NCI-H345 treated with DMSO at 0.1 percent for 48 hours (cell line): ENCODE measurements around the gene ZNF699.
"Not testable (repeated sequence)": the region's sequence is repeated elsewhere in the genome, so short reads cannot be mapped to it uniquely, and the experiment has no call there.

ENCODE experiments used
- DNase-seq: peaks from one replicate; lab custom pipeline; 2025; ENCODE audit not compliant: unreplicated experiment; lab: John Stamatoyannopoulos, UW

ZNF699 gene

DNA sequence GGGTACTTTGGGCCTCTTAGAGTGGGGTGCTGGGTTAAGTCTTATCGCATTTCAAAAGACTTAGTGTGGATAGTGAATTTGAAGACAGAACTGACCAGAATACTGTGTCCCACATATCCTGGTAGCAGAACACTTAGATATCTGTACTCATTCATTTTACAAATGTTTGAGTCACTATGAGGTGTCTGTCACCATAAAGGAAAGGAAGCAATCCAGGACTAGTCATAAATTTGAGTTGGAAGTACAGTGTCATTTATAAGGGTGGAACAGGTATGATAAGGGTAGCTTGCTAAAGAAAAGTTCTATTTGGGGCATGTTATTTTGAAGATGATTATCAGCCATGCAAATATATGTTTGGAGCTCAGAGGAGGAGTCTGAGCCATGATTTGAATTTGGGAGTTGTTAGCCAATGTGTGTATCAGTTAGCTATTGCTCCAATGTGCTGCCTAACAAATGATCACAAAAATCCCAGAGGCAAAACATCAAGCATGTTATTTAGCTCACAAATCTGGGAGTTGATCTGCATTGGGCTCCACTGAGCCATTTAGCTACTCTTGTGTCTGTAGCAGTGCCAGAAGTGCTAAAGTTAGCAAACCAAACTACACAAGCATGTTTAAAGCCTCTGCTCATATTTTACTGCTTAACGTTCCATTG lies 20.3 kb downstream of the ZNF699 start:
- DNase-seq: no peak

DNA sequence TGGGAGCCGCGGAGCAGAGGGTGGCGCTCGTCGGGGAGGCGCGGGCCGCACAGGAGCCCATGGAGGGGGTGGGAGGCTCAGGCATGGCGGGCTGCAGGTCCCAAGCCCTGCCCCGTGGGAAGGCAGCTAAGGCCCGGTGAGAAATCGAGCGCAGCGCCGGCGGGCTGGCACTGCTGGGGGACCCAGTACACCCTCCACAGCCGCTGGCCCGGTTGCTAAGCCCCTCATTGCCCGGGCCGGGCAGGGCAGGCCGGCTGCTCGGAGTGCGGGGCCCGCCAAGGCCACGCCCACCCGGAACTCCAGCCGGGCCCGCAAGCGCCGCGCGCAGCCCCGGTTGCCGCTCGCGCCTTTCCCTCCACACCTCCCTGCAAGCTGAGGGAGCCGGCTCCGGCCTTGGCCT lies 26.2 kb downstream of the ZNF699 start:
- not testable (repeated sequence) for DNase-seq

DNA sequence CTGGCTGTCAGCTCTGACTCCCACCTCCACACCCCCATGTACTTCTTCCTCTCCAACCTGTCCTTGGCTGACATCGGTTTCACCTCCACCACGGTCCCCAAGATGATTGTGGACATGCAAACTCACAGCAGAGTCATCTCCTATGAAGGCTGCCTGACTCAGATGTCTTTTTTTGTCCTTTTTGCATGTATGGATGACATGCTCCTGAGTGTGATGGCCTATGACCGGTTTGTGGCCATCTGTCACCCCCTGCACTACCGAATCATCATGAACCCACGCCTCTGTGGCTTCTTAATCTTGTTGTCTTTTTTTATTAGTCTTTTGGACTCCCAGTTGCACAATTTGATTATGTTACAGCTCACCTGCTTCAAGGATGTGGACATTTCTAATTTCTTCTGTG lies 58.4 kb downstream of the ZNF699 start:
- DNase-seq: no peak

DNA sequence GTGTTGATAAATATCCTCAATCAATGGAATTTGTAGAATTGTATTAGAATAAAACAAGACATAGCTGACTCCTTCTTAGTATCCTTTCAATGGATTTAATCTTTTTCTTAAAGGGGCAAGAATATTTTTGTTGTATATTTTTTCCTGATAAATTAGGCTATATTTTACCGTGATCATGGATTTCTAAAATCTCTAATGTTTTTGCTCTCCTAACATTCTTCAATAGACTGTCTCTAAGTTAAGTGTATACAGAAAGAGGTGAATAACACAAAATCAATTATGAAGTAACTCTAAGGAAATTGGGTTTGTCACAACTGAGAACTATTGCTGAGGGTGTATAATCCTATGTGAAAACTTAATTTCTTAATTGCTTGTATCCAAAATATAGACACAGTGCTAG lies 59.0 kb downstream of the ZNF699 start, which contains the start of gene OR7E24:
Gene OR7E24, plus strand, starts transcription at position 301 of the 400 bp plus-strand sequence. CDS start 114 bp downstream, outside the sequence.
- DNase-seq: no peak
